HG02571 (cell line): ENCODE measurements around the gene KAT2B.
"Not testable (repeated sequence)": the region's sequence is repeated elsewhere in the genome, so short reads cannot be mapped to it uniquely, and the experiment has no call there.

Experiments
- ATAC-seq: cut with Tn5 transposase; IDR thresholded peaks from one replicate; pipeline ENCODE4 v1.9.1; 2021; ENCODE audit warnings: mild to moderate bottlenecking, moderate library complexity; ENCODE audit not compliant: unreplicated experiment

Gene KAT2B

DNA sequence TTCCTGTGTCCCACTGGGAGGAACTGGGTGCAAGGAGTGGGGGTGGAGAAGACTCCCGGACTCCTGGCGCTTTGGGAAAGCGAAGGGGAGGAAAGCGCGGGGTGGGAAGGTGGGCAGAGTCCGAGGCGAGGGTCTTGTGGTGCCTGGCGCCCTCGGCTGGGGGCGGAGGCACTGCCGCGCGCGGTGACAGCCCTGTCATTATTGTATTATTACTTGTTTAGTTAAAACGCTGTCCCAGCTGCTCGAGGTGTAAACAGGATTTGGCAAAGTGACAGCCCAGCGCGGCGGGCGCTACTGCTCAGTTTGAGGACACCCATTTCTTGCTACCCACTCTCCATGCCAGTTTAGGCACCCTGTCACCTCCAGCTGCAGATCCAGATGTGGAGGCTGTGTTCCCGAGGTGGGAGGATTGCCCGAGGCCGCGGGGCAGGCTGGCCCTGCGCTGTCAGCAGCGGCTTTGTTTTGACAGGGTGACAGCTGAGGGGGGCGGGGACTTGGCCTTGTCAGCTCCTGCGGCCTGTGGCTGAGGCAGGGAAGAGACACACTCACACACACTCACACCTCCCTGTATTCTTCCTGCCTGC lies 1.0 kb downstream of the KAT2B start:
- peak; percentile 47 for ATAC-seq

- ATAC-seq, result no peak
Measured at GRCh38 chr3:20042331-20042730, 2.1 kb downstream of the KAT2B start.

DNA sequence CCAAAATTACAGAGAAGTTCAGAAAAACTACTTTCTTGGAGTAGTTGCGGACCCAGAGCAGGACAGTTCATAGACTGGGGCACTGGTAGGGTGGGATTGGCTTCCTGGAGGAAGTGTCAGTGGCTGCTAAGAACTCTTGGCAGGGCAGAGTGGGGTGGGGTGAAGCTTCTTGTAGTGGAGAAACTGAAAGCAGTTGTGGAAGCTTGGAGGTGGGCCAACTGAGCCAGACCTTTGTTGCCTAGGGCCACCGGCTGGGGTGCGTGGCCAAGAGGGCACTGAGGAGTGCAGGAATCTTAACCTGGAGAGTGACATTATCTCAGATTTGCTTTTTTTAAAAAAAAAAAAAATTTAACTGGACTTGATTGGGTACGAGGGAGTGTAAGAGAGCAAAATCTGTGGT lies 3.1 kb downstream of the KAT2B start:
- no peak for ATAC-seq

DNA sequence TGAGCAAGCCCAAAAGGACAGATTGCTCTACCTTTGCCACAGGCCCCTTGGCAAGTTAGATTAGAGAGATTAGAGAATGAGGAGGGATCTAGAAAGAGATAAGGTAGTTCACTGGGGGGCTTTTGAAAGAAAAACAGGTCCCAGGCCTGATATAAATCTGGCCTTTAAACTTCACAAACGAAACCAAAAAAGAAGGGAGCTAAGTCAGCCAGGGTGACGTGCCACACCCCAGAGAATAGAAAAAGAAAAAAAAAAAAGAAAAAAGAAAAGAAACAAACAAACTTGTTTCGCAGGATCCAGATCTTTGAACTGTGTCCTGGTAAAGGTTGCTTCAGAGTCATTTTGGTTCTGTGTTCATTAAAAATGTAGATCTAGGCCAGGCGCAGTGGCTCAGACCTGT lies 3.6 kb downstream of the KAT2B start:
- no peak for ATAC-seq

GRCh38 chr3:20045141-20045540 lies 4.9 kb downstream of the KAT2B start:
- ATAC-seq, result not testable (repeated sequence)

GRCh38 chr3:20046556-20046955 lies 6.3 kb downstream of the KAT2B start:
- ATAC-seq, result no peak

DNA sequence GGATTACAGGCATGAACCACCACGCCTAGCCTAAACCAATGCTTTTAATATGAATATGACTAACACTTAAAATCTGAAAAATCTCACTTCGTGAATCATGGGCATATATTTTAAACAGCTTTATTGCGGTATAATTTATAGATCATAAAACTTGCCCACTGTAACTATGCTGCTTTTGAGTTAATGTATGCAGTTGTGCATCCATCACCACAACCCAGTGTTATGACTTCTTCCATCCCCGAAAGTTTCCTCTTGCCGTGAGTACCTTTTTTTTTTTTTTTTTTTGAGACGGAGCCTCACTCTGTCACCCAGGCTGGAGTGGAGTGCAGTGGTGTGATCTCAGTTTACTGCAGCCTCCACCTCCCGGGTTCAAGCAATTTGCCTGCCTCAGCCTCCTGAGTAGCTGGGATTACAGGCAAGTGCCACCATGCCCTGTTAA lies 7.1 kb downstream of the KAT2B start:
- no peak for ATAC-seq

DNA sequence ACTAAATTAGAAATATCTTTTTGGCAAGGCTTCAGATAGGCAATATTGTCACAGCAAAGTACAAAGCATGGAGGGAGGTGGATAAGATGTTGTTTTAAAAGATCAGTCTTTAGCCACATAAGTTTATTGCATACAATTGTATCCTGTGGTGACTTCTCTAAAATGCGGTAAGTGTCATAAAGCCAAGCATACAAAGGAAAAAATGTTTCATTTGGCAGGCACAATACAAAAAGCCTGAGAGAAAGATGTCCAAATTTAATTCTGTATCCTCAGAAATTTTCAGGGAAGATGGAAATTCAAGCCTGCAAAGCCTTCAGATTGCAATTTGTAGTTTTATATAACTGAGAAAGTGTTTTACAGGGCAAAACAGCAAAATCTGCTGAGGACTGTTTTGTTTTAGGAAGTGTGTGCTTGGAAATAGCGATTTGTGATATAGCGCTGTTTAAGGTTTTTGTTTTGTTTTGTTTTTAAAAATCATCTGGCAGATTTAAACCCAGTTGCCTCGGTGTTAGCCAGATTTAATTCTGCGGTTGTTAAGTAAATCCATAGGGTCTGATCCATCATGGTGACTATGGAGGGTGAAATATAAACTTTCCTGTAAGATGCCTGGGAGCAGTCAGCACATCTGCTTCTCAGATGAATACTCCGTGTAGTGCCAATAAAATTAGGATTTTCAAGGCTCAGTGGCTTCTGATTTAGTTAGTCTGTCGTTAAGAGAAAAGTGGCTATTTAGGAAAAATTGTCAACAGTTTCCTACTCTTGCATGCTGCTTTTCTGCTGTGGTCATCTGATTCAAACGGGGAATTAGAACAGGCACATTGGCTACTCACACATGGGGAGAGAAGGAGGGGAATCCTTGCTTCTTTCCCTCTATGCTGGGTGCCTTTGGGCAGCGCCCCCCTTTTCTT lies 8.0 kb downstream of the KAT2B start:
- peak; percentile 27 for ATAC-seq

DNA sequence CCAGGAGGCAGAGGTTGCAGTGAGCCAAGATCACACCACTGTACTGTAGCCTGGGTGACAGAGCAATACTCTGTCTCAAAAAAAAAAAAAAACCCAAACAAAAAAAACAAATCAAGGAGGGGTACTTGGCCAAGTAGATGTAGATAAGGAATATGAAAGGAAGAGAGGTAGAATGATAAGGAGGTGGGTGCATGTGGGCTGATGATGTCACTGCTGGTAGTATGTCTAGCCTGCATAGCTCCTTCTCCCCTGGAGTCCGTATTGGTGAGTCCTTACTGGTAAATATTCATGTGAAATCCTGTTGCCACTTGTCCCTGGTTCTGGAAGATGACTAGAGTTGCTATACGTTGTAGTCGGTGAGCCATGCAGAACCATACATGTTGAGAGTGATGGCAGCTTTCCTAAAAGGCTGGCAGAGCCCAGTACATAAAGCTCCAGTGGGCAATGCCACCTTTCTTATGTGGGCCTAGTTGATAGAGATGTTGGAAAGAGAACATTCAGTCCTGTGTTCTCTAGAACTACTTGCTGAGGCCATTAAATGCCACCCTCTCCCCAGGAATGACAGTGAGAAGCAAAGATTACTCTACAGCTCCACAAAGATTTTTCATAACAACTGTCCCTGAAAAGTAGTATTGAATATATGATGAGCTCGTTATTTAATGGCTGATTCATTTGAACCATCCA lies 11.0 kb downstream of the KAT2B start:
- no peak for ATAC-seq

DNA sequence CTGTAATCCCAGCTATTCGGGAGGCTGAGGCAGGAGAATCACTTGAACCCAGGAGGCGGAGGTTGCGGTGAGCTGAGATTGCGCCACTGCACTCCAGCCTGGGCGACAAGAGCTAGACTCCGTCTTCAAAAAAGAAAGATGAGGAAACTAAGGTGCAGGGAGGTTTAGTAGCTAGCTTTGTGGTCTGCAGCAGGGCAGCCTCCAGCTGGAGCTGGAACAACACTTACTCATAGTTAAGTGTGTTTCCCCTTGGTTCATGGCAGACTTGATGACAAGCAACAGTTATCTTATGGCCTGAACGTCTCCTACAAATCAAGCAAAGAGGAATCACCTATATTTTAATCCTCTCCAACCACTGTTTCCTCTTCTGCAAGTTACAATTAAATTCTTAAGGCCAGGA lies 12.6 kb downstream of the KAT2B start:
- no peak for ATAC-seq

- ATAC-seq, result peak; percentile 58
Measured at GRCh38 chr3:20054549-20054987, 14.3 kb downstream of the KAT2B start.

DNA sequence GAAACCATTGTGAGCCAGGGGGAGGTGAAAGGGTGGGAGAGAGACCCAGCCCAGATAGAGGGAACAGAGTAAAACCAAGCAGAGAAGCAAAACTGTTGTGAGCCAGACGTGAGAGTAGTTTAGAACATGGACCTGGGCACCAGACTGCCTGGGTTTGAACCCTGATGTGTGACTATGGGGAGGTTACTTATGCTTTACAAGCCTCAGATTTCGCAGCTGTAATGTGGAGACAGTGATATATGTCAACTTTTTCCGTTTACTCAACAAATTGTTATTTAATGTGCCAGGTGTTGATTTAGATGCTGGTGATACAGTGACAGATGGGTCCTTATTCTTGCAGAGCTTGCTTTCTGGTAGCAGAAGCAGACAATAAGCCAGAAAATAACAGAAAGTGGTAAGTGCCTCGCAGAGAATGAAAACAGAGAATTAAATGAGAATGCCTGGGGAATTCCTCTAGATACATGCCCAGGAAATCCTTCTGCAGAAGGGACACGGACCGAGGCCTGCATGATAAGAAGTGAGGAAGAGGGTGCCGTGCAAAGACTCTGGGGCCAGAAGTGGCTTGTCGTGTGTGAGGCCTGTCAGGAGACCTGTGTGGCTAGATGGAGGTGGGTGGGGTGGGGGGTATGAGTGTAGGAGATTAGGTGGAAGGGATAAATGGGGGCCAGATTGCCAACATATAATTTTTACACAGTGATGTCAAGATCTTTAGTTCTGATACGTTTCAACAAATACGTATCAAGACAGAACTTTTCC lies 15.0 kb downstream of the KAT2B start:
- peak; percentile 26 for ATAC-seq

GRCh38 chr3:20055842-20056241 lies 15.6 kb downstream of the KAT2B start:
- no peak for ATAC-seq

DNA sequence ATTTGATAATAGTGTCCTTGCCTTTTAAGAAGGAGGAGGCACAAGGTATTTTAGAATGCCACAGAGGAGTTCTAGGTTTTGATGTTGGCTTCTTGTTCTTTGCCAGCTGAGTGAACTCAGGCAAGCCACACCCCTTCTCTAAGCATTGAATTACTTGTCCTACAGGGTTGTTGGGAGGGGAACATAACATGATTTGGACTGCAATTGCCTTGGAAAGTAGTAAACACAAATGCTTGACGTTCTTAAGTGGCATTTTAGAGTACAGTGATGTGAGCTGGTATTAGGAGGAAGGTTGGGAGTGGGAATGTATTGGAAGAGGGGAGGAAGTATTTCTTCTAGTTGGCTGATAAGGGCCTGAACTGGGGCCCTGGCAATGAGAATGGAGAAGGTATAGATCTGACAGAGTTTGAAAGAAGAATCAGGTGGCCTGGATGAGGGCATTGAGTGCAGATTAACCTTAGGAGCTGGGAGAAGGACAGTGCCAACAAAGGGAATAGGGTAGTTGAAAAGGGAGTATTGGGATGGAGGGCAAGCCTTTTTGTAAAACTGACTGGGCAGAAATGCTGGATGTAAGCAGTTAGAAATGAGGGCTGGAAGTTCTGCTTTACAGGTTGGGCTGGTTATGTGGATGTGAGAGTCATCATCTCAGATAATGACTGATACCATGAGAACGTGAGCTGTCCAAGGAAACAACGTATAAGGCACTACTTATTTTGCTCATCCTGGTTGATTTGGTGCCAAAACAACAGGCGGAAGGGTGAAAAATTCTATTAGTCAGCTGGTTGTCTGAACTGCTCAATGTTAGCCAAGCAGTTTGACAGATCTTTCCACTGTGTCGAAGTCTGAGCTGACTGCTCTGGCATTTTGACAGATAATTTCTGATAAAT lies 16.7 kb downstream of the KAT2B start:
- ATAC-seq, result peak; percentile 45

- ATAC-seq, result no peak
Measured at GRCh38 chr3:20057612-20058180, 17.4 kb downstream of the KAT2B start.

DNA sequence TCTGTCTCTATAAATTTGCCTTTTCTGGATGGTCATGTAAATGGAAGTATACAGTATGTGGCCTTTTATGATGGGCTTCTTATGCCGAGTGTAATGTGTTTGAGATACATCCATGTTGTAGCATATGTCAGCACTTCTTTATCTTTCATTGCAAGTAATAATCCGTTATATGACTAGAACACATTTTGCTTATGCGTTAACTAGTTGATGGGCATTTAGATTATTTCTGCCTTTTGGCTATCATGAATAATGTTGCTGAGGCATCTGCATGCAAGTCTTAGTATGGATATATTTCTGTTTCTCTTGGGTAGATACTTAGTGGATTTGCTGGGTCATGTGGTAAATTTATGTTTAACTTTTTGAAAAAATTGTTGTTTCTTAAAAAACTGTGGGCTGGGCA lies 19.7 kb downstream of the KAT2B start:
- no peak for ATAC-seq

GRCh38 chr3:20060974-20061685 lies 20.9 kb downstream of the KAT2B start:
- ATAC-seq, result no peak

GRCh38 chr3:20062996-20063395 lies 22.8 kb downstream of the KAT2B start:
- no peak for ATAC-seq

- ATAC-seq, result no peak
Measured at GRCh38 chr3:20064387-20064786, 24.1 kb downstream of the KAT2B start.
